Measurements from ENCODE around the gene TBX6. TPM values are rescaled to one million over a fixed set of nuclear protein-coding genes. Genes with fewer than 3 reads are reported as not detected.
A peak's percentile ranks its signal among the peaks of the same experiment; 100 is the strongest.

TBX6 gene
- total and polyA plus RNA-seq, 2 of the 4 experiments (the other 2 are of a cell fraction): 0.10 TPM; not detected in 1

DNA sequence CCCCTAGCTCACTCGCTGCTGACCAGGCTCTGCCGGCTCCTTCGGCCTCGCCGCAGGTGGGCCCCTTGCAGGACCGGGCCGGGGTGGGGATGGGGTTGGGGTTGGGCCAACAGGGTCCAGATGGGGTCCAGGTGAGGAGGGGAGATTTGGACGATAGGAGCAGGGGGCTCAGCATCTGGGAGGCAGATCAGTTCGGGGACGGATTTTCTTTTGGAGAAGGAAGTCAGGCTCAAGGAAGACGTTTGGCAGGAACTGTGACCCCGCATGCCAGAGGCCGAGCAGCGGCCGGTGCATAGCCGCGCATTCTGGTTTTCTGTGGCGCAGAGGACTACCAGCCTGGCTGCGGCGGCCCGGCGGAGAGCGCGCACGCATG is 27.0 kb downstream of the TBX6 start:
- POLR2A ChIA-PET (ENCODE audit: unreplicated experiment): interaction anchor here (0.6 to 1.3 kb wide), 4 partner anchors 9 to 12 kb away, joined by 4 to 6 read pairs (median 4); a partner anchor contains a TSS
- peak overlapping the region; percentile 99 for H2AFZ ChIP-seq (replicated peaks; ENCODE audit: low read length, poor library complexity)
- peak overlapping the region; percentile 100 for H3K14ac ChIP-seq (replicated peaks; ENCODE audit: low read depth, low read length)
- in situ Hi-C loops (cut with MboI; ENCODE audit: low sequenced_read_pairs): no loop called here
- H3K36me3 ChIP-seq (ENCODE audit: control insufficient read depth, insufficient read depth, low read length): peaks cover 30% of the 10 kb centered on the region
- dilution Hi-C loops (cut with HindIII; ENCODE audit: low sequenced_read_pairs, unreplicated experiment): no loop called here
- peak overlapping the region; percentile 98 for H2AK5ac ChIP-seq (ENCODE audit: low read depth, low read length)
- peak overlapping the region; percentile 99 for H2BK5ac ChIP-seq (ENCODE audit: low read depth, low read length, poor library complexity, severe bottlenecking)
- peaks cover 35% of the 10 kb centered on the region for H3K4me1 ChIP-seq (ENCODE audit: control insufficient read depth, insufficient read depth, low read length)
- peaks cover 41% of the 10 kb centered on the region for H4K20me1 ChIP-seq (ENCODE audit: insufficient read depth, low read length)
- H3K4me2 ChIP-seq (ENCODE audit: low read depth, low read length): peak overlapping the region; percentile 93
- H3K27ac ChIP-seq (ENCODE audit: insufficient read depth, low read length): peak overlapping the region; percentile 97
- peak overlapping the region; percentile 99 for H4K91ac ChIP-seq (ENCODE audit: insufficient read depth, low read depth, low read length)
- 1% methylated on average over 22 of the region's 25 CpGs; no CpG with 5 or more reads in 1 of the 2 experiments for WGBS, 2 experiments (ENCODE audit: extremely low coverage in 2 of 2, insufficient read length in 1 of 2)
- peaks cover 27% of the 10 kb centered on the region for H3K9me1 ChIP-seq (ENCODE audit: insufficient read depth, low read length)
- no peaks in the 10 kb centered on the region for H3K9me3 ChIP-seq (ENCODE audit: control insufficient read depth, insufficient read depth, low read length)
- H2BK20ac ChIP-seq (ENCODE audit: low read depth, low read length): no peak overlapping the region
- H4K8ac ChIP-seq (ENCODE audit: low read depth in 2 of 2, low read length in 2 of 2): peak overlapping the region; percentile 86 to 99
- intact Hi-C loops (cut with micrococcal nuclease): no loop called here
- H3K18ac ChIP-seq (ENCODE audit: low read depth, low read length): peak overlapping the region; percentile 93
- H3K79me1 ChIP-seq (ENCODE audit: low read depth in 1 of 2, low read length in 2 of 2): peaks cover 22 to 48% of the 10 kb centered on the region in 2 experiments; a peak in 3 of 4 replicates
- CTCF ChIA-PET: interaction anchor here (0.6 kb wide), 1 partner anchor 199 kb away, joined by 3 read pairs; no protein-coding TSS in a partner anchor
- no peaks in the 10 kb centered on the region for H3K27me3 ChIP-seq (ENCODE audit: control insufficient read depth, insufficient read depth, low read length)
- TF ChIP-seq POLR2A (IDR thresholded peaks at IDR 0.05; ENCODE audit: low read depth, low read length) (0 out of 2 replicates have a peak, but pooled peaks have one; percentile 14), BHLHE40 (IDR thresholded peaks at IDR 0.05; ENCODE audit: low read depth, low read length) (no peak), RAD21 (IDR thresholded peaks at IDR 0.05; ENCODE audit: low read length) (no peak), MXI1 (IDR thresholded peaks at IDR 0.05; ENCODE audit: borderline replicate concordance, low read depth, low read length) (no peak)
- TF ChIP-seq, protein P1, sequence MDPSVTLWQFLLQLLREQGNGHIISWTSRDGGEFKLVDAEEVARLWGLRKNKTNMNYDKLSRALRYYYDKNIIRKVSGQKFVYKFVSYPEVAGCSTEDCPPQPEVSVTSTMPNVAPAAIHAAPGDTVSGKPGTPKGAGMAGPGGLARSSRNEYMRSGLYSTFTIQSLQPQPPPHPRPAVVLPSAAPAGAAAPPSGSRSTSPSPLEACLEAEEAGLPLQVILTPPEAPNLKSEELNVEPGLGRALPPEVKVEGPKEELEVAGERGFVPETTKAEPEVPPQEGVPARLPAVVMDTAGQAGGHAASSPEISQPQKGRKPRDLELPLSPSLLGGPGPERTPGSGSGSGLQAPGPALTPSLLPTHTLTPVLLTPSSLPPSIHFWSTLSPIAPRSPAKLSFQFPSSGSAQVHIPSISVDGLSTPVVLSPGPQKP (IDR thresholded peaks at IDR 0.05; ENCODE audit: borderline replicate concordance, low read depth, low read length): no peak
- peak overlapping the region; percentile 98 for H2BK120ac ChIP-seq (ENCODE audit: low read depth, low read length)
- peak overlapping the region; percentile 99 for H3K23ac ChIP-seq (ENCODE audit: low read depth, low read length)
- H4K5ac ChIP-seq (ENCODE audit: low read depth, low read length): peak overlapping the region; percentile 98
- peak overlapping the region; percentile 57 for H3K4me3 ChIP-seq (ENCODE audit: insufficient read depth, low read depth, low read length)
- no peak for ATAC-seq (ENCODE audit: low read depth)
- H2BK15ac ChIP-seq (ENCODE audit: low read depth, low read length): peak overlapping the region; percentile 39; the same call in 2 of the 3 replicates
- no TSS peak for BruUV-seq (replicated peaks)
- H3K56ac ChIP-seq (ENCODE audit: extremely low read depth, insufficient read depth, low read length): peak overlapping the region; percentile 94
- H3K9ac ChIP-seq (ENCODE audit: low read depth, low read length): peak overlapping the region; percentile 92
- no peak for DNase-seq
- H3K4ac ChIP-seq (ENCODE audit: low read depth, low read length): peak overlapping the region; percentile 100
- peak overlapping the region; percentile 100 for H2AK9ac ChIP-seq (replicated peaks; ENCODE audit: low read depth, low read length, poor library complexity)
